Loucy (cell line): ENCODE measurements around the gene SGSM2.

ENCODE experiments used
- CTCF ChIP-seq: fragments of 200-600 bp; sonication (generic); conservative IDR thresholded peaks from 2 replicates; pipeline ENCODE4 v1.5.1; 2014; ENCODE audit warnings: mild to moderate bottlenecking, antibody characterized with exemption, low read length
- EZH2phosphoT487 ChIP-seq: fragments of 200-600 bp; IDR thresholded peaks from 2 replicates; pipeline ENCODE4 v1.6.1; 2018; ENCODE audit warnings: antibody characterized with exemption, mild to moderate bottlenecking, moderate library complexity, borderline replicate concordance

GRCh38 chr17:2312736-2313135, 24.6 kb upstream of the SGSM2 start:
- TF ChIP-seq CTCF (no peak), EZH2phosphoT487 (no peak)
